Measurements from ENCODE around the gene ARID3C. TPM values are rescaled to one million over a fixed set of nuclear protein-coding genes. Genes with fewer than 3 reads are reported as not detected.

Gene ARID3C
- total and polyA plus RNA-seq, 2 of the 8 experiments (the other 6 are each of a cell fraction or from before 2014, with no cell fraction given), result 0.08 TPM; not detected in 1

DNA sequence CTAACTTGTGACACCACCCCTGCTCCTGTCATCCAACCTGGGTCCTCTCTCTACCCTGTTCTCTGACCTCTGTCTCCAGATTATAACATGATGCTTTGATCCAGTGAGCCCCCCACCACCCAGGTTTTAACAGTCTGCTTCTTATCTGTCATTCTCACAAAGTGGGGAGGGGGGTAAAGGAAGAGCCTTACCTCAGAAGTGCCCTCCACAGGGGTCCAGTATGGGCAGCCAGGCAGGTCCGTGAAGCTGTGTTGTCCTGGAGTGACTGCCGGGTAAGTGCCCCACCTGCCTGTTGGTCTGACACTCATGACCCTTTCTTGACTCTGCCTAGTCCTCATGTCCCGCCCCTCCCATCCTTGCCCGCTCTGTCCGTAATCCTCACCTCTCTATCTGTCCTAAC, 26.5 kb upstream of the ARID3C start:
- Histone ChIP-seq H2BK20ac (ENCODE audit: low read length) (no peak overlapping the region), H2BK12ac (ENCODE audit: low read depth, low read length) (no peak overlapping the region), H3K36me3 (ENCODE audit: control insufficient read depth in 2 of 4, insufficient read depth in 4 of 4, low read length in 3 of 4) (no peaks in the 10 kb centered on the region), H4K20me1 (replicated peaks in 1 of 2; ENCODE audit: control insufficient read depth in 1 of 2, insufficient read depth in 2 of 2, low read length in 2 of 2) (peaks cover 0 to 4% of the 10 kb centered on the region in 2 experiments), H3K27ac (ENCODE audit: low read depth, low read length) (no peak overlapping the region), H2BK120ac (replicated peaks; ENCODE audit: low read depth, low read length) (no peak overlapping the region), H3K4ac (replicated peaks; ENCODE audit: insufficient read length, low read depth, low read length) (no peak overlapping the region), H3K14ac (ENCODE audit: insufficient read length) (no peak overlapping the region), H3K4me1 (replicated peaks in 1 of 4; ENCODE audit: control insufficient read depth in 3 of 4, insufficient read depth in 4 of 4, low read length in 3 of 4) (peaks cover 5 to 22% (median 10%) of the 10 kb centered on the region in 4 experiments; a peak in 6 of 7 replicates), H3K23me2 (ENCODE audit: low read depth, low read length) (peaks cover 4% of the 10 kb centered on the region), H3K4me2 (ENCODE audit: insufficient read depth in 1 of 2, low read depth in 2 of 2, low read length in 2 of 2) (no peak overlapping the region), H2AK5ac (ENCODE audit: low read depth, low read length) (no peak overlapping the region), H3K79me2 (ENCODE audit: control insufficient read depth in 1 of 2, insufficient read depth in 2 of 2, low read length in 2 of 2) (no peaks in the 10 kb centered on the region), H3K56ac (replicated peaks; ENCODE audit: insufficient read length, low read depth, low read length) (no peak overlapping the region), H3K18ac (ENCODE audit: extremely low read depth, low read length) (no peak overlapping the region), H3K79me1 (ENCODE audit: low read depth, low read length) (no peaks in the 10 kb centered on the region), H4K5ac (ENCODE audit: insufficient read length, low read depth, low read length) (no peak overlapping the region), H2AFZ (ENCODE audit: low read length) (no peak overlapping the region), H3K27me3 (replicated peaks in 1 of 4; ENCODE audit: control insufficient read depth in 3 of 4, extremely low read depth in 1 of 4, insufficient read depth in 3 of 4, low read length in 3 of 4) (no peaks in the 10 kb centered on the region; a peak in 1 of 7 replicates), H3K4me3 (ENCODE audit: extremely low read depth in 1 of 4, insufficient read depth in 2 of 4, low read depth in 3 of 4, low read length in 4 of 4) (no peak overlapping the region), H2BK15ac (ENCODE audit: low read length) (no peak overlapping the region), H3K9me3 (ENCODE audit: insufficient read depth in 2 of 2, low read depth in 1 of 2, low read length in 1 of 2) (no peaks in the 10 kb centered on the region), H2BK5ac (ENCODE audit: low read depth, low read length) (no peak overlapping the region), H4K8ac (ENCODE audit: extremely low read depth, insufficient read depth, low read length) (no peak overlapping the region), H4K91ac (replicated peaks; ENCODE audit: insufficient read length, low read length) (no peak overlapping the region), H3K9ac (replicated peaks in 1 of 4; ENCODE audit: extremely low read depth in 1 of 4, low read depth in 3 of 4, low read length in 3 of 4) (no peak overlapping the region), H3K23ac (ENCODE audit: insufficient read length) (no peak overlapping the region)
- WGBS, 2 experiments (ENCODE audit: extremely low coverage in 1 of 2, insufficient coverage in 1 of 2, insufficient read length in 1 of 2, insufficient replicate concordance in 2 of 2, low coverage in 1 of 2, low lambda C conversion rate in 2 of 2, missing lambda C conversion rate in 1 of 2), result 84% methylated on average over 5 of the region's 5 CpGs; no CpG with 5 or more reads in 1 of the 2 experiments
- no peak for FAIRE-seq
- TF ChIP-seq RNF2 (IDR thresholded peaks at IDR 0.05; ENCODE audit: borderline replicate concordance, low read depth, low read length, missing control alignments, poor library complexity, severe bottlenecking), result no peak
- TF ChIP-seq TBP (IDR thresholded peaks at IDR 0.05; ENCODE audit: low read depth, low read length), result no peak
- TF ChIP-seq ZNF274 (IDR thresholded peaks at IDR 0.05; ENCODE audit: borderline replicate concordance, extremely low read depth, low read length), result no peak
- TF ChIP-seq, protein P1, sequence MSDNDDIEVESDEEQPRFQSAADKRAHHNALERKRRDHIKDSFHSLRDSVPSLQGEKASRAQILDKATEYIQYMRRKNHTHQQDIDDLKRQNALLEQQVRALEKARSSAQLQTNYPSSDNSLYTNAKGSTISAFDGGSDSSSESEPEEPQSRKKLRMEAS (IDR thresholded peaks at IDR 0.05), result no peak
- TF ChIP-seq CBX8 (IDR thresholded peaks at IDR 0.05; ENCODE audit: borderline replicate concordance, low read depth, low read length), result no peak
- TF ChIP-seq KDM4A (IDR thresholded peaks at IDR 0.05; ENCODE audit: low read depth, low read length, severe bottlenecking), result no peak
- no peak for TF ChIP-seq ASH2L (IDR thresholded peaks at IDR 0.05; ENCODE audit: low read length)
- no peak for TF ChIP-seq POU5F1 (IDR thresholded peaks at IDR 0.05; ENCODE audit: low read depth, low read length)
- TF ChIP-seq PHF8 (conservative IDR thresholded peaks at IDR 0.05; ENCODE audit: low read depth, low read length), result no peak
- no peak for TF ChIP-seq POLR2A (IDR thresholded peaks at IDR 0.05; ENCODE audit: control extremely low read depth in 1 of 2, low read depth in 2 of 2, low read length in 2 of 2)
- no peak for TF ChIP-seq BRCA1 (IDR thresholded peaks at IDR 0.05; ENCODE audit: low read depth, low read length)
- no peak for TF ChIP-seq JUN (IDR thresholded peaks at IDR 0.05; ENCODE audit: low read depth, low read length)
- no peak for TF ChIP-seq RBBP5 (IDR thresholded peaks at IDR 0.05; ENCODE audit: borderline replicate concordance, low read depth, low read length)
- ChIA-PET POLR2A (ENCODE audit: partially characterized antibody) (interaction anchor here (0.7 to 12.8 kb wide), 5 partner anchors 9 to 1077 kb away, joined by 3 to 127 read pairs (median 10); partner anchors contain the start of genes ARID3C, CREB3, GALT and SIGMAR1), CTCF (ENCODE audit: partially characterized antibody) (interaction anchor here (0.6 to 15.2 kb wide), 4 partner anchors 9 to 47 kb away, joined by 3 to 277 read pairs (median 8); partner anchors contain the start of genes GALT and SIGMAR1)
- no peak for DNase-seq (ENCODE audit: low read depth in 1 of 2, low spot score in 2 of 2)
